Neural progenitor cell (in vitro differentiated cells): ENCODE data around the gene NOXA1. TPM values are rescaled to one million over a fixed set of nuclear protein-coding genes. Genes with fewer than 3 reads are reported as not detected.
"Not testable (repeated sequence)": the region's sequence is repeated elsewhere in the genome, so short reads cannot be mapped to it uniquely, and the experiment has no call there.

Source experiments
- DNase-seq: peaks from one replicate; pipeline ENCODE4 v3.0.0-alpha.2; 2016; ENCODE audit warnings: low spot score
- H2AFZ ChIP-seq: fragments of 200-600 bp; sonication (generic); replicated peaks from 2 replicates; pipeline ENCODE4 v1.6.1; 2016; ENCODE audit warnings: antibody characterized with exemption
- H3F3A ChIP-seq: fragments of 200-600 bp; sonication (generic); 2 replicates; pipeline ENCODE4 v1.6.1; 2016; ENCODE audit warnings: antibody characterized with exemption, low read depth
- H3K27ac ChIP-seq: fragments of 200-600 bp; sonication (generic); 2 replicates; pipeline ENCODE4 v1.5.1; 2016; ENCODE audit warnings: mild to moderate bottlenecking
- H3K27me3 ChIP-seq: fragments of 200-600 bp; sonication (generic); 2 replicates; pipeline ENCODE4 v1.6.1; 2016; ENCODE audit warnings: mild to moderate bottlenecking, moderate library complexity
- H3K36me3 ChIP-seq: fragments of 200-600 bp; sonication (generic); 2 replicates; pipeline ENCODE4 v1.5.1; 2016
- H3K4me1 ChIP-seq: fragments of 200-600 bp; sonication (generic); 2 replicates; pipeline ENCODE4 v1.6.1; 2016; ENCODE audit warnings: mixed run types
- H3K4me2 ChIP-seq: fragments of 200-600 bp; sonication (generic); 2 replicates; pipeline ENCODE4 v1.6.1; 2016
- H3K4me3 ChIP-seq: fragments of 200-600 bp; sonication (generic); 2 replicates; pipeline ENCODE4 v1.5.1; 2016
- H3K79me2 ChIP-seq: fragments of 200-600 bp; sonication (generic); 2 replicates; pipeline ENCODE4 v1.6.1; 2016; ENCODE audit warnings: low read depth
- H3K9ac ChIP-seq: fragments of 200-600 bp; sonication (generic); 2 replicates; pipeline ENCODE4 v1.6.1; 2016
- H3K9me3 ChIP-seq: fragments of 200-600 bp; sonication (generic); 2 replicates; pipeline ENCODE4 v1.5.1; 2016; ENCODE audit warnings: low read depth
- H4K20me1 ChIP-seq: fragments of 200-600 bp; sonication (generic); 2 replicates; pipeline ENCODE4 v1.6.1; 2016; ENCODE audit warnings: low read depth
- H3K27ac Mint-ChIP-seq: 3 replicates; pipeline ENCODE4 v1.8.0; 2021; ENCODE audit warnings: mixed read lengths
- H3K27me3 Mint-ChIP-seq: 2 replicates; pipeline ENCODE4 v1.8.0; 2022; ENCODE audit warnings: low read depth, mild to moderate bottlenecking, inconsistent platforms, moderate library complexity, mixed read lengths; ENCODE audit not compliant: insufficient read depth
- H3K36me3 Mint-ChIP-seq: 3 replicates; pipeline ENCODE4 v1.8.0; 2021; ENCODE audit warnings: mixed read lengths
- H3K4me1 Mint-ChIP-seq: 3 replicates; pipeline ENCODE4 v1.8.0; 2021; ENCODE audit warnings: mixed read lengths
- H3K4me3 Mint-ChIP-seq: 3 replicates; pipeline ENCODE4 v1.8.0; 2021; ENCODE audit warnings: mild to moderate bottlenecking, moderate library complexity, mixed read lengths
- H3K9me3 Mint-ChIP-seq: 3 replicates; pipeline ENCODE4 v1.8.0; 2020; ENCODE audit warnings: mixed read lengths
- CTCF ChIP-seq: fragments of 200-600 bp; sonication (generic); IDR thresholded peaks from 2 replicates; pipeline ENCODE4 v1.5.1; 2017; ENCODE audit warnings: antibody characterized with exemption, mild to moderate bottlenecking
- EZH2 ChIP-seq: fragments of 200-600 bp; sonication (generic); IDR thresholded peaks from 2 replicates; pipeline ENCODE4 v1.6.1; 2017; ENCODE audit warnings: antibody characterized with exemption, mild to moderate bottlenecking, moderate library complexity
- EZH2phosphoT487 ChIP-seq: fragments of 200-600 bp; sonication (generic); IDR thresholded peaks from 2 replicates; pipeline ENCODE4 v1.6.1; 2017; ENCODE audit warnings: antibody characterized with exemption
- total RNA-seq: library from RNA; depleted of rRNA; stranded (reverse); fragments of >200 nt; gene quantifications from 2 replicates; pipeline ENCODE4 v1.2.3, GENCODE V29; 2015; ENCODE audit warnings: low replicate concordance

The NOXA1 gene
- total RNA-seq, 1 donor from 2014 or later = 0.39 TPM

DNA sequence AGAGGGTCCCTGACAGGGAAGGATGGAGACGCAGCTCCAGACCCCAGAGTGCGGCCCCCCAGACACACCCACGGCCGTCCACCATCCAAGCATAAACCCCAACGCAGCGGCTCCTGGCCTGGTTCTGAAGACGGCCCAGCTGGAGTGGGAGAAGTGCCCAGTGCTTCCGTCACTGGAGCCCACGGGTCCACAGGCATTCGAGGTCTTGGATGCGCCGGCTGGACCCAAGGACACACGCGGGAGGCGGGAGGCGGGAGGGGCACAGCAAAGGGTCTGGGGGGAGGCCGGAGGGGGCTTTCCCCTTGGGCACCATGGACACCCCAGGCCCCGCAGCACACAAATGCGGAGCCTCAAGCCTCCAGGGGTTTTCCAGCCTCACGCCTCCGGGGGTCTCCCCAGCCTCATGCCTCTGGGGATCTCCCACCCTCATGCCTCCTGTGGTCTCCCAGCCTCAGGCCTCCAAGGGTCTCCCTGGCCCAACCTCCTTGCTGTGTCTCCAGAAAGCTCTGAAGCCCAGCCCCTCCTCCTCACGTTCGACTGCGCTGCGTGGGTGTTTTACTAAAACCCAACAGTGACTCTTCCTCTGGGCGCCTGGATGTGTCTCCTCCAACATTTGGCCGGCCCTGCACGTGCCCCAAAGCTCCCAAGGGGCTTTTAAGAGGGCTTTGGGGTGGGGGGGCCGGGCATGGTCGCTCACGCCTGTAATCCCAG, 15.4 kb upstream of the NOXA1 start:
- Histone ChIP-seq H3K4me1 (peaks cover 13% of the 10 kb centered on the region), H3K9me3 (no peaks in the 10 kb centered on the region), H3K79me2 (no peaks in the 10 kb centered on the region), H3K36me3 (no peaks in the 10 kb centered on the region), H2AFZ (no peak overlapping the region), H3F3A (no peaks in the 10 kb centered on the region), H3K27me3 (peaks cover 10% of the 10 kb centered on the region), H3K27ac (no peak overlapping the region), H4K20me1 (peaks cover 32% of the 10 kb centered on the region), H3K4me3 (peak overlapping the region; percentile 44), H3K4me2 (peak overlapping the region; percentile 88), H3K9ac (no peak overlapping the region)
- peaks cover 3% of the 10 kb centered on the region for H3K36me3 Mint-ChIP-seq
- no peak overlapping the region for H3K27ac Mint-ChIP-seq
- peaks cover 2% of the 10 kb centered on the region for H3K27me3 Mint-ChIP-seq
- peaks cover 10% of the 10 kb centered on the region for H3K4me1 Mint-ChIP-seq
- no peak for DNase-seq
- TF ChIP-seq EZH2 (no peak), EZH2phosphoT487 (no peak), CTCF (no peak)
- peaks cover under 1% of the 10 kb centered on the region for H3K9me3 Mint-ChIP-seq
- H3K4me3 Mint-ChIP-seq = no peak overlapping the region

DNA sequence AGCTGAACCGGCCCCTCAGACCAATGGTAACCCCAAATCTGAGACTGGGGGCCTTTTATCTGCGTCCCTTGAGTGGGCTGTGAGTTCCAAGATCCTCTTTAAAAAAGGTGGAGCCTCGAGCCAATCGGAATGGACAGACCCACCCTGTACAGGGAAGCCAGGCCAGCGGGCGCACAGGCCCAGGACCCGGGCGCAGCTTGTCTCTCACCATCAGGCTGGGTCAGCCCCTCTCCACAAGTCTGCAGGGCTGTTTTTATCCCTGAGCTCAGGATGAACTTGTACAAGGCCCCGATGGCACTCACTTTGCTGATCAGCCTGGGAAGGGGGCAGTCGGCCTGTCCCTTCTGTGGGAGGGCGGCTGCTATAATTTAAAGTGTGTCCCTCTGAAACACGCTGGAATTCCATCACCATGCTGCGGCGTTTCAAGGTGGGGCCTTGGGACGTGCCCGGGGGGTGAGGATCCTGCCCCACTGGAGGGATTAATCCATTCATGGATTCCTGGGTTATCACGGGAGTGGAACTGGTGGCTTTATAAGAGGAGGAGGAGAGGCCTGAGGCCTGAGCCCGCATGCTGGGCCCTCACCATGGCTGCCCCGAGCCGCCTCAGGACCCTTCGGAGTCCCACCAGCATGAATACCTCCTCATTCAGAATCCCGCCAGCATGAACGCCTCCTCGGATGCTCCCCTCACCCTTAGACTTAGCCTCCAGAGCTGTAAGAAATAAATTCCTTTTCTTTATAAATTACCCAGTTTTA, 14.4 kb upstream of the NOXA1 start:
- peaks cover 2% of the 10 kb centered on the region for H3K27me3 Mint-ChIP-seq
- Histone ChIP-seq H2AFZ (no peak overlapping the region), H3K79me2 (no peaks in the 10 kb centered on the region), H3K27me3 (peaks cover 10% of the 10 kb centered on the region), H3K9ac (no peak overlapping the region), H3K4me1 (peaks cover 13% of the 10 kb centered on the region), H3K36me3 (no peaks in the 10 kb centered on the region), H3K9me3 (no peaks in the 10 kb centered on the region), H3K4me2 (no peak overlapping the region), H3K4me3 (no peak overlapping the region), H3K27ac (no peak overlapping the region), H4K20me1 (peaks cover 32% of the 10 kb centered on the region), H3F3A (no peaks in the 10 kb centered on the region)
- DNase-seq = no peak
- no peak for TF ChIP-seq CTCF
- TF ChIP-seq EZH2 = no peak
- no peak for TF ChIP-seq EZH2phosphoT487
- no peaks in the 10 kb centered on the region for H3K9me3 Mint-ChIP-seq
- peaks cover 2% of the 10 kb centered on the region for H3K36me3 Mint-ChIP-seq
- H3K27ac Mint-ChIP-seq = no peak overlapping the region
- H3K4me3 Mint-ChIP-seq = no peak overlapping the region
- H3K4me1 Mint-ChIP-seq = peaks cover 10% of the 10 kb centered on the region

DNA sequence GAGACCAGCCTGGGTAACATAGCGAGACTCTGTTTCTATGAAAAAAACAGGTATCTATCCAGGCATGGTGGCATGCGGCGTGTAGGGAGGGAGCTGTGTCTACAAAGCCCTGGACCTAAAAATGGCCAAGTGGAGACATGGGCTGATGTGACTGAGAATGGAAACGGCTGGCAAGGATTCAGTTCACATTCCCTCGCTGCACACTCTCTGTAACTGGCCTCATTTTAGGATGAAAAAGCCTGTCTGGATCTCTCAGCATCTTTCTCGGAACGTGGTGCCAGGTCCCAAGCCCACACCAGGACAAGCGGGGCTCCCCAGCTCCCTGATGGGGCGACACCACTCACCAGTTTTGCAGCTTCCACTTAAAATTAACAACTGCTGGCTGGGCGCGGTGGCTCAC, 13.7 kb upstream of the NOXA1 start:
- peaks cover 12% of the 10 kb centered on the region for H3K4me1 Mint-ChIP-seq
- no peak overlapping the region for H2AFZ ChIP-seq
- H3K36me3 Mint-ChIP-seq = no peaks in the 10 kb centered on the region
- no peaks in the 10 kb centered on the region for H3K79me2 ChIP-seq
- no peak overlapping the region for H3K4me3 Mint-ChIP-seq
- H3K27ac ChIP-seq = no peak overlapping the region
- DNase-seq = no peak
- peaks cover 13% of the 10 kb centered on the region for H3K4me1 ChIP-seq
- no peaks in the 10 kb centered on the region for H3K9me3 ChIP-seq
- no peak overlapping the region for H3K4me3 ChIP-seq
- H4K20me1 ChIP-seq = peaks cover 32% of the 10 kb centered on the region
- H3K27ac Mint-ChIP-seq = peak overlapping the region; percentile 53
- TF ChIP-seq EZH2 = no peak
- TF ChIP-seq EZH2phosphoT487 = no peak
- no peak for TF ChIP-seq CTCF
- H3K27me3 Mint-ChIP-seq = peaks cover 2% of the 10 kb centered on the region
- H3K9me3 Mint-ChIP-seq = no peaks in the 10 kb centered on the region
- H3K27me3 ChIP-seq = peaks cover 10% of the 10 kb centered on the region
- H3K4me2 ChIP-seq = no peak overlapping the region
- no peaks in the 10 kb centered on the region for H3K36me3 ChIP-seq
- H3F3A ChIP-seq = no peaks in the 10 kb centered on the region
- no peak overlapping the region for H3K9ac ChIP-seq

- not testable (repeated sequence) for H3F3A ChIP-seq, H3K27ac ChIP-seq, H3K4me2 ChIP-seq, DNase-seq, H3K27me3 ChIP-seq, H3K9me3 ChIP-seq, H3K4me3 Mint-ChIP-seq, H3K9me3 Mint-ChIP-seq, H3K79me2 ChIP-seq, H3K36me3 ChIP-seq, H3K27ac Mint-ChIP-seq, H3K36me3 Mint-ChIP-seq, H3K9ac ChIP-seq, H2AFZ ChIP-seq, H3K4me3 ChIP-seq, H3K27me3 Mint-ChIP-seq
- H3K4me1 Mint-ChIP-seq = peaks cover 12% of the 10 kb centered on the region
- peaks cover 26% of the 10 kb centered on the region for H4K20me1 ChIP-seq
- H3K4me1 ChIP-seq = peaks cover 13% of the 10 kb centered on the region
Observed at GRCh38 chr9:137410236-137410890, 12.8 kb upstream of the NOXA1 start.
